GM04504 (cell line): Measurements from ENCODE around the gene DEAF1.

Experiments used
- DNase-seq: peaks from one replicate; pipeline ENCODE4 v3.0.0-alpha.2; 2012; ENCODE audit warnings: low read depth

Gene DEAF1

DNA sequence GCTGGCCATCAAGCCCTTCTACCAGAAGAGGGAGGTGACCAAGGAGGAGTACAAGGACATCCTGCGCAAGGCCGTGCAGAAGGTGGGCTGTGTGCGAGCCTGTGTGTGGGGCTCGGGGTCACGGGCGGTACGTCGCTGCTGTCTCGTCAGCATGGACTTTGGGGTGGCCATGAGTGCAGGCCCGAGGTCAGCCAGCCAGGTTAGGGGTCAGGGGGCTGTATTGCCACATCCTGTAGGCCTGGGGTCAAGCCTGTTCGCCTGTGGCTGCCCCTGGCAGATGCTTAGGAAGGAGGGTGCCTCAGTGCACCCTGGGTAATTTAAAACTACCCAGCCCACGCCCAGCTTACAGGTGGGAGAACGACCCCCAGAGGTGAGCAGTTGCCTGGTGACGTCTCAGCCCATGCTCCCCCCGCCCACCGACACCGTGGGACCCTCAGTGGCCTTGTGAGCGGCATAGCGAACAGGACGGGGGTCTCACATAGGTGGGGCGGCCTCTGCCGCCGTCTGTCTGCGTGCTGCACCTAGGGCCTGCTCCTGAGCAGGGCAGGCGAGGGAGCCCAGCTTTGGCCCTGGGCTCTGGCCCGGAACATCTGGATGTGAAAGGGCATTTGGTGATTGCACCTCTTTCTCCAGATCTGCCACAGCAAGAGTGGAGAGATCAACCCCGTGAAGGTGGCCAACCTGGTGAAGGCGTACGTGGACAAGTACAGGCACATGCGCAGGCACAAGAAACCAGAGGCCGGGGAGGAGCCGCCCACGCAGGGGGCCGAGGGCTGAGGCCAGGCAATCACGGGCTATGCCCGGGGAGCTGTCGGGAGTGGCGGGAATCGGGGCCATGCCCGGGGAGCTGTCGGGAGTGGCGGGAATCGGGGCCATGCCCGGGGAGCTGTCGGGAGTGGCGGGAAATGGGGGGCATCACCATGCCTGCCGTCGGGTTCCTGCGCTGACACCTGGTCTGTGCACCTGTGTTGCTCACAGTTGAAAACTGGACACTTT, 83.7 kb downstream of the DEAF1 start:
- DNase-seq: no peak

DNA sequence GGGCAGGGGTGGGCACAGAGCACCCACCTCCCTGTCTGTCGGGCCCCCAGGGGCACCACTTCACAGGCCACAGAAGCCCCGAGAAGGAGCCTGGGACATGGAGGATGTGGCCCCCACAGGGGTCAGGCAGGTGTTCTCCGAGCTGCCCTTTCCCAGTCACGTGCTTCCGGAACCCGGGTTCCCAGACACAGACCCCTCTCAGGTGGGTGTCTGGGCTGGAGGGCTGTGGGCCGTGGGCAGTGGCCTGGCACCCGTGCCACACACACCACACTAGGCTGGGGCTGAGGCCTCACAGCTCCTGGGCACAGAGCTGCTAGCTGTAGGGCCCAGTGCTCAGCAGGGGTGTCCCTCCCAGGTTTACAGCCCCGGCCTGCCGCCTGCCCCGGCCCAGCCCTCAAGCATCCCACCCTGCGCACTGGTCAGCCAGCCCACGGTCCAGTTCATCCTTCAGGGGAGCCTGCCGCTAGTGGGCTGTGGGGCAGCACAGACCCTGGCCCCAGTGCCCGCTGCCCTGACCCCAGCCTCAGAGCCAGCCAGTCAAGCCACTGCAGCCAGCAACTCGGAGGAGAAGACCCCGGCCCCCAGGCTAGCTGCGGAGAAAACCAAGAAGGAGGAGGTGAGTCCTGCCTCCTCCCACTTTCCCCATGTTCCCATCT, 84.7 kb downstream of the DEAF1 start:
- no peak for DNase-seq

DNA sequence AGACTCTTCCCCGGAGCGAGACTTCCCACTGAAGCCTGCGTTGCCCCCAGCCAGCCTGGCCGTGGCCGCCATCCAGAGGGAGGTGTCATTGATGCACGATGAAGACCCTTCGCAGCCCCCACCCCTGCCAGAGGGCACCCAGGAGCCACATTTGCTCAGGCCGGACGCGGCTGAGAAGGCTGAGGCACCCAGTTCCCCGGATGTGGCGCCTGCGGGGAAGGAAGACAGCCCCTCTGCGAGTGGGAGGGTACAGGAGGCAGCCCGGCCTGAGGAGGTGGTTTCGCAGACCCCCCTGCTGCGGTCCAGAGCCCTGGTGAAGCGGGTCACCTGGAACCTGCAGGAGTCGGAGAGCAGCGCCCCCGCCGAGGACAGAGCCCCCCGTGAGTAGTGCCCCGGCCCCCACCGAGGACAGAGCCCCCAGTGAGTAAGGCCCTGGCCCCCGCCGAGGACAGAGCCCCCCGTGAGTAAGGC, 85.6 kb downstream of the DEAF1 start:
- DNase-seq: no peak

DNA sequence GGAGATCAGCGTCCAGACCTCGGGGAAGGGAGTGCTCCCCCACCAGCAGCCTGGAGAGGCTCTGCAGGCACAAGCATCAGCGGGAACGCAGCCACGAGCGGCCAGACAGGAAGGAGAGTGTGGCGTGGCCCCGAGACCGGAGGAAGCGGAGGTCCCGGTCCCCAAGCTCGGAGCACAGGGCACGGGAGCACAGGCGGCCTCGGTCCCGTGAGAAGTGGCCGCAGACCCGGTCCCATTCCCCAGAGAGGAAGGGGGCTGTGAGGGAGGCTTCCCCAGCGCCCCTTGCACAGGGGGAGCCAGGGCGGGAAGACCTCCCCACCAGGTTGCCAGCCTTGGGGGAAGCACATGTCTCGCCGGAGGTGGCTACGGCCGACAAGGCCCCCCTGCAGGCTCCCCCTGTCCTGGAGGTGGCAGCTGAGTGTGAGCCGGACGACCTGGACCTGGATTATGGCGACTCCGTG, 86.2 kb downstream of the DEAF1 start:
- DNase-seq: no peak

DNA sequence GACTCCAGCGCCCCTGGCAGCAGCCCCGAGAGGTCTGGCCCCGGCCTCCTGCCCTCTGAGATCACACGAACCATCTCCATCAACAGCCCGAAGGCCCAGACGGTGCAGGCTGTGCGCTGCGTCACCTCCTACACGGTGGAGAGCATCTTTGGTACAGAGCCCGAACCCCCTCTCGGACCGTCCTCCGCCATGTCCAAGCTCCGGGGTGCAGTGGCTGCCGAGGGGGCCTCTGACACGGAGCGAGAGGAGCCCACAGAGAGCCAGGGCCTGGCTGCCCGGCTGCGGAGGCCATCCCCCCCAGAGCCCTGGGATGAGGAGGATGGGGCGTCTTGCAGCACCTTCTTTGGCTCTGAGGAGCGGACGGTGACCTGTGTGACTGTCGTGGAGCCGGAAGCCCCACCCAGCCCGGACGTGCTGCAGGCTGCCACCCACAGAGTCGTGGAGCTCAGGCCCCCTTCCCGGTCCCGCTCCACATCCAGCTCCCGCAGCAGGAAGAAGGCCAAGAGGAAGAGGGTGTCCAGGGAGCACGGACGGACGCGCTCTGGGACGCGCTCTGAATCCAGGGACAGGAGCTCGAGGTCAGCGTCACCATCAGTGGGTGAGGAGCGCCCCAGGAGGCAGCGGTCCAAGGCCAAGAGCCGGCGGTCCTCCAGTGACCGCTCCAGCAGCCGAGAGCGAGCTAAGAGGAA, 86.9 kb downstream of the DEAF1 start:
- DNase-seq: no peak

DNA sequence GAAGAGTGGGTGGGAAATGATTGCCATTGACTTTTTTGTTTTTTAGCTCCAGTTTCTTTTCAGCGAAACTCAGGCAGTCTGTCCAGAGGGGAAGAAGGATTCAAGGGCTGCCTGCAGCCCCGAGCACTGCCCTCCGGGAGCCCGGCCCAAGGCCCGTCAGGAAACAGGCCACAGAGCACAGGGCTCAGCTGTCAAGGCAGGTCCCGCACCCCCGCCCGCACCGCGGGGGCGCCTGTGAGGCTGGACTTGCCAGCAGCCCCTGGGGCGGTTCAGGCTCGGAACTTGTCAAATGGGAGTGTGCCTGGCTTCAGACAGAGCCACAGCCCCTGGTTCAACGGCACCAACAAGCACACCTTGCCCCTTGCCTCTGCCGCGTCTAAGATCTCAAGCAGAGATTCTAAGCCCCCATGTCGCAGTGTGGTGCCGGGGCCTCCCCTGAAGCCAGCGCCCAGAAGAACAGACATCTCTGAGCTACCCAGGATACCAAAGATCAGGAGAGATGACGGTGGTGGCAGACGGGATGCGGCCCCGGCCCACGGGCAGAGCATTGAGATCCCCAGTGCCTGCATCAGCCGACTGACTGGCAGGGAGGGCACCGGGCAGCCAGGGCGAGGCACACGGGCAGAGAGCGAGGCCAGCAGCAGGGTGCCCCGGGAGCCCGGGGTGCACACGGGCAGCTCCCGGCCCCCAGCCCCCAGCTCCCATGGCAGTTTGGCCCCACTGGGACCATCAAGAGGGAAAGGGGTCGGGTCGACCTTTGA, 87.8 kb downstream of the DEAF1 start:
- DNase-seq: no peak

DNA sequence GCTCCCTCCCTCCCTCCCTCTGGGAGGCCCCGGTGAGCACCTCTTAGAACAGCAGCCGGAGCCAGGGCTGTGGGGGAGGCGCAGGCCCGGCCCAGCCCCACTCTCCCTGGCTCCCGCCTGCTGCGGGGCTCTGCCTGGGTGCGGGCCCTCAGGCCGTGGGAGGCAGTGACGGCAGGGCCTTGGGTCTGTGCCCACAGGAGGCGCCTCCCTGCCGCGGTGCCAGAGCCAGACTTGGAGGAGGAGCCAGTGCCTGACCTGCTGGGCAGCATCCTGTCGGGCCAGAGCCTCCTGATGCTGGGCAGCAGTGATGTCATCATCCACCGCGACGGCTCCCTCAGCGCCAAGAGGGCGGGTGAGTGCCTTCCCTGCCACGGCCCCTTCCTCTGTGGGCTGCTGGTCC, 88.8 kb downstream of the DEAF1 start:
- no peak for DNase-seq

DNA sequence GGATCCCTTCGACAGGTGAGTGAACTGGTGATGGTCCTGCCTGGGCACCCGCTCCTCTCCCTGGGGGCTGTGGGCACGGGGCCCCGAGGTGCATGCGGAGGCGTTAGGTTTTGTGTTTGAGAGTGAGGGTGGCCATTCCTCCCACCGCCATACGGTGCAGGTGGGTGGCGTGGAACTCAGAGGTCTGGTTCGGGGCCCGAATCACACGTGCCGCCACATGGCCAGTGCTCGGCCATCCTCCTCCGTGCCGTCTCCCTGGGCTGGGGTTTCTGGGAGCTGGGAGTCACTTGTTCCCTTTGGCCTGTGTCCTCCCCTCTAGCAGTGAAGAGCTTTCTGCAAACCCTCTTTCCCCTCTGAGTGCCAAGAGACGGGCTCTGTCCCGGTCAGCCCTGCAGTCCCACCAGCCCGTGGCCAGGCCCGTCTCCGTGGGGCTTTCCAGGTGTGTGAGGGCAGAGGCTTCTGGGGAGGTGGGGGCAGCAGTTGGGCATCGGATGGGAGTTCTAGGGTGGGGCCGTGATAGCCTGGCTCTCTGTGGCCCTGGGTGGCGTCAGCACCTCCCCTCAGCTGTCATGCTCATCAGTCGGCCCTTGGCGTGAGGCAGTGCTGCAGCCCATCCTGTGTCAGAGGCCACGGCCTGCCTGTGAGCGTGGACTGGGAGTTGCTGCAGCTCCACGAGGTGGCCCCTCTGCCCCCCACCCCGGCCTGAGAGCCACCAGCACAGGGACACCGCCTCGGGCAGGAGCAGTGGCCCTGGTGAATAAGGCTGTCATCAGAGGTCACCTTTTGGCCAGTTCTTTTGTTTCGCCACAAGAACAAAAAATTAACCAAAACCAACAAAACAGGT, 89.5 kb downstream of the DEAF1 start:
- DNase-seq: no peak

DNA sequence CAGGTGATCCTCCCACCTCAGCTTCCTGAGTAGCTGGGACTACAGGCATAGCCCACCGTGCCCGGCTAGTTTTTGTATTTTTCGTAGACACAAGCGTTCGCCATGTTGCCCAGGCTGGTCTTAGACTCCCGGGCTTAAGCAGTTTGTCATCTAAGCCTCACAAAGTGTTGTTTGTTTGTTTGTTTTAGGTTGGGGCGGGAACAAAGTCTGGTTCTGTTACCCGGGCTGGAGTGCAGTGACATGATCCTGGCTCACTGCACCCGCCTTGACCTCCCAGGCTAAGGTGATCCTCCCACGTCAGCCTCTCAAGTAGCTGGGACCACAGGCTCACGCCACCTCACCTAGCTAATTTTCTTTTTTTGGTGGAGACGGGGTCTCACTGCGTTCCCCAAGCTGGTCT, 91.9 kb downstream of the DEAF1 start:
- no peak for DNase-seq

DNA sequence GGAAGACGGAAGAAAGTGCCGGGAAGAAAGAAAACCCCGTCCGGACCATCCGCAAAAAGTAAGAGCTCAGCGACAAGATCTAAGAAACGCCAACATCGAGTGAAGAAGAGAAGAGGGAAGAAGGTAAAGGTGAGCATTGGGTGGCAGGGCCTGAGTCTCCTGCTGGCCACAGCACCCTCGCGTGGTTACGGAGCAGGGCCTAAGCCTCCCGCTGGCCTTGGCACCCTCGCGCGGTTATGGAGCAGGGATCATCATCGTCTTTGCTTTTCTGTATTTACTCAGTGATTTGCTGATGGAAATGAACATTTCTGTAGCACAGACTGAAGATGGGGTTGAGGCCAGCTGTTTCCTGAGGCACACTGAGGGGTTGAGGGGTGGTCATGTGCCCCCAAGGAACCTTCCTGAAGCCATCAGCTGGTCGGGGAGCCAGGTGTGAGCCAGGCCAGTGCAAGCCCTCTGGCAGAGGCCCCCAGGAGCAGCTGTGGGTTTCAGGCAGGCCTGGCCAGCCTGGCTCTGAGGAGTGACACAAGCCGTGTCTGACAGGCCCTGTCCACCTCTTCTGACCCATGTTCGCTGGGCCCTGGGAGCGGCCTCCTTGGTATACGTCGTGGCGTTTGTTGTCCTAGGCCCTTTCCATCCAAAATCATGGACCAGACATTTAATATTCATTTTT, 93.3 kb downstream of the DEAF1 start:
- DNase-seq: no peak

DNA sequence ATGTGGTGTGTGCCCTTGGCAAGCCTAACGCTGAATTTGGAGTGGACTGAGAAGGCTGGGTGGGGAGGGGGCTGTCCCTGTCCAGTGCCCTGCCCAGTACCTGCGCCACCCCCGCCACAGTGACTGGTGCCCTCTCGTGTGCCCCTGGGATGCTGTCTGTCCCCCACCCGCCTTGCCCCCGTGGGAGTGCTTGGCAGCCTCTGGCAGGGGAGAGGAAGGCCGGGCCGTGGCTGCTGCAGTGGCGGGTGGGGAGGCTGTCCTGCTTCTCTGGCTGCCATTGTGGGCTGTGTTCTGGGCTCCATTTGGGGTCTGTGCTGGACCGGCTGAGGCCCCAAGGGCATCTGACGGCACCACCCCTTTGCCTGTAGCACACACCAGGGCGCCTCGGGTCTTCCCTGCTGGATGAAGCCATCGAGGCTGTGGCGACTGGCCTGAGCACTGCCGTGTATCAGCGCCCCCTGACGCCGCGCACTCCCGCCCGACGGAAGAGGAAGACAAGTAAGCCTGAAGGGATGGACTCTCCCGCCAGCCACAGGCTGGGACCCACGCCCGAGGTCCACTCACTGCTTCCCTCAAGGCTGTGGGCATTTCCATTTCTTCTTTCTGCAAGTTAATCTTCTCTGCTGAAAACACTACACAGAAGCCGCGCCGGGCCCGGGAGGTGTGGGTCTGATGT, 96.9 kb downstream of the DEAF1 start:
- DNase-seq: no peak

DNA sequence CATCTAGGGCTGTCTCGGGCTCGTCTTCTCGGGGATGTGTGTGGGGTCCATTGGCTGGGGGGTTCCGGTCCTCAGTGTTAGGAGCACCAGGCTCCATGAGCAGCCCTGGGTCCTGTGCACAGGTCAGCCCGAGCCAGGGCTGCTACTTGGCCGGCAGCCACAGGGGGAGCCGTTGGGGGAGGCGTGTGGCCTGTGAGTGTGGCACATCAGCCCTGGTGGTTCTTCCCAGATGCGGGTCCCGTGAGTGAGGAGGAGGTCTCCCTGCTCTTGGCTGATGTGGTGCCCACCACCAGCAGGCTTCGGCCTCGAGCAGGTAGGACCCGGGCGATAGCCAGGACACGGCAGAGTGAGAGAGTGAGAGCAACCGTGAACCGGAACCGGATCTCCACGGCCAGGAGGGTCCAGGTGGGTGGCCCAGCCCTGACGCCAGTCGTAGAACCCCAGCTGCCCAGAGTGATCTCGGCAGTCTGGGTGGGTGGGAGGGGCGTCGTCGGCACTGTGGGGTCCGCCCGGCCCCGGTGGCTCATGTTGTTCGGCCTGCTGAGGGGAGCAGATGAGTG, 97.8 kb downstream of the DEAF1 start:
- DNase-seq: no peak

DNA sequence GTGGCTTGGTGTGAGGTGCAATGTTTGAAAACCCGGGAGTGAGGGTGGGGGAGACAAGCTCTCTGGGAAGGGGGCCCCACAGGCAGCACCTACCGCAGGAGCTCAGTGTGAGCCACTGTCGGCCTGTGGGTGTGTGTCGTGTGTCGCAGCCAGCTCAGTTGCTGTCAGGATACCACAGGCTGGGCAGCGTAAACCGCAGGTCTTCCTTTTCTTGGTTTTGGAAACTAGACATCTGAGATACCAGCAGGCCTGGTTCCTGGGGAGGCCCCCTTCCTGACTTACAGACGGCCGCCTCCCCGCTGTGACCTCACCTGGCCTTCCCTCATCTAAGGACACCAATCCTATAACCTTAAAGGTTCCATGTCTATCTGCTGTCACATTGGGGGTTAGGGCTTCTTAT, 98.6 kb downstream of the DEAF1 start:
- no peak for DNase-seq

DNA sequence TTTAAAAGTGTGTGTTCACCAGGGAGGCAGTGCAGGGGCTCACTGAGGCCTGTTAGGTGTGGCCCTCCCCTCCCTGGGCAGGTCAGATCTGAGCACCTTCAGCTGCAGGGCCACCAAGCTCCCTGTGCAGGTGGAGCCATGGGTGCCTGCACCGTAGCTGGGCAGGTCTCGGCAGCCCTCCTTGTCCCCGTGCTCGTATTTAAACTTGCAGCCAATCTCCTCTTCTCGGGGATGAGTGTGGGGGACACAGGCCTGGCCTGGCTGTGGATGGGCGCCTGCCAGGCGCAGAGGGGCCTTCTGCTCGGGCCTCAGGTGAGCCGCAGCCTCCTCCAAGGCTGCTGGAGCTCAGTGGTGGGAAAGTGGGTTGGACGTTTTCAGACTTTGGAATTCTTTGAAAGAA, 99.6 kb downstream of the DEAF1 start:
- no peak for DNase-seq
